ENCODE results near the gene FBXL7. TPM values are rescaled to one million over a fixed set of nuclear protein-coding genes. Genes with fewer than 3 reads are reported as not detected.

Gene FBXL7
- polyA plus RNA-seq, 1 donor from 2014 or later: 0.24 TPM

DNA sequence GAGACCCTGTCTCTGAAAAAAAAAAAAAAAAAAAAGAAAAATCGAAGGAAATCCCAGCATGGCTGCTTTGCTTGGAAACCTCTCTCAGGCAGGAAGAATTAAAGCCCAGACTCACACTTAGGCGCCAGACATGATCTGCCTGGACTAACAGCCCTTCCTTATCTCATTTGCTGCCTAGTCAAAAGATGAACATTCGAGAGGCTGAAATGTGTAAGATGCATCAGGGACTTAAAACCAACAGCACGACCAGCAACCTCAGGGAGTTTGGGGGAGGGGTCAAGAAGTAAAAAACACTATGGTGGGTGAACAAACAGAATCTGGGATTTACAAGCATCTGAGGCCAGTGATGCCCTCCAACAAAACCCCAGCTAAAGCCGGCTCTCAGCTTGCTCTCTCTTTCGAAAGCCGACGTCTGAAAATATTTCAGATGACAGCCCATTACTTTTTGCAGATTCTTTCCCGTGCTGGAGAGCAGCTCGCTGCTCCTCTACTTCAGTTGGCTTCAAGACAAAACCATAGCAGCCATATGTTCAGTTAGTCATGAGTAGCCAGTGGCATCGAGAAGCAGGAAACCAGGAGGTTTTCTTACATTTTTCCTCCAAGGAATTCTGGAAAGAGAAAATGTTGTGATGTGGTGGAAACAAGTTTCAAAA is 429.8 kb downstream of the FBXL7 start:
- H3K9me2 ChIP-seq (ENCODE audit: insufficient read depth, low read length): no peaks in the 10 kb centered on the region
- no peaks in the 10 kb centered on the region for H3K79me2 ChIP-seq (replicated peaks; ENCODE audit: insufficient read depth, low read length)
- H3K4me3 ChIP-seq (ENCODE audit: low read length): no peak overlapping the region
- H3K9ac ChIP-seq (ENCODE audit: low read length): no peak overlapping the region
- no peak for TF ChIP-seq TAF1 (IDR thresholded peaks at IDR 0.05; ENCODE audit: low read depth)
- TF ChIP-seq POLR2AphosphoS5 (IDR thresholded peaks at IDR 0.05): no peak
- TF ChIP-seq MXI1 (conservative IDR thresholded peaks at IDR 0.05; ENCODE audit: poor library complexity, severe bottlenecking): no peak
- TF ChIP-seq, protein P1, sequence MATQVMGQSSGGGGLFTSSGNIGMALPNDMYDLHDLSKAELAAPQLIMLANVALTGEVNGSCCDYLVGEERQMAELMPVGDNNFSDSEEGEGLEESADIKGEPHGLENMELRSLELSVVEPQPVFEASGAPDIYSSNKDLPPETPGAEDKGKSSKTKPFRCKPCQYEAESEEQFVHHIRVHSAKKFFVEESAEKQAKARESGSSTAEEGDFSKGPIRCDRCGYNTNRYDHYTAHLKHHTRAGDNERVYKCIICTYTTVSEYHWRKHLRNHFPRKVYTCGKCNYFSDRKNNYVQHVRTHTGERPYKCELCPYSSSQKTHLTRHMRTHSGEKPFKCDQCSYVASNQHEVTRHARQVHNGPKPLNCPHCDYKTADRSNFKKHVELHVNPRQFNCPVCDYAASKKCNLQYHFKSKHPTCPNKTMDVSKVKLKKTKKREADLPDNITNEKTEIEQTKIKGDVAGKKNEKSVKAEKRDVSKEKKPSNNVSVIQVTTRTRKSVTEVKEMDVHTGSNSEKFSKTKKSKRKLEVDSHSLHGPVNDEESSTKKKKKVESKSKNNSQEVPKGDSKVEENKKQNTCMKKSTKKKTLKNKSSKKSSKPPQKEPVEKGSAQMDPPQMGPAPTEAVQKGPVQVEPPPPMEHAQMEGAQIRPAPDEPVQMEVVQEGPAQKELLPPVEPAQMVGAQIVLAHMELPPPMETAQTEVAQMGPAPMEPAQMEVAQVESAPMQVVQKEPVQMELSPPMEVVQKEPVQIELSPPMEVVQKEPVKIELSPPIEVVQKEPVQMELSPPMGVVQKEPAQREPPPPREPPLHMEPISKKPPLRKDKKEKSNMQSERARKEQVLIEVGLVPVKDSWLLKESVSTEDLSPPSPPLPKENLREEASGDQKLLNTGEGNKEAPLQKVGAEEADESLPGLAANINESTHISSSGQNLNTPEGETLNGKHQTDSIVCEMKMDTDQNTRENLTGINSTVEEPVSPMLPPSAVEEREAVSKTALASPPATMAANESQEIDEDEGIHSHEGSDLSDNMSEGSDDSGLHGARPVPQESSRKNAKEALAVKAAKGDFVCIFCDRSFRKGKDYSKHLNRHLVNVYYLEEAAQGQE (IDR thresholded peaks at IDR 0.05; ENCODE audit: borderline replicate concordance): no peak
- H3K27me3 ChIP-seq (ENCODE audit: insufficient read depth, low read depth, low read length): no peaks in the 10 kb centered on the region
- H3K9me3 ChIP-seq (ENCODE audit: low read length): no peaks in the 10 kb centered on the region
- no peak overlapping the region for H3K27ac ChIP-seq (ENCODE audit: low read length)
- H3K4me2 ChIP-seq (ENCODE audit: low read length): no peak overlapping the region
- H4K20me1 ChIP-seq (ENCODE audit: insufficient read depth): no peaks in the 10 kb centered on the region
- no peaks in the 10 kb centered on the region for H3K36me3 ChIP-seq (ENCODE audit: insufficient read depth, low read length)
- no peaks in the 10 kb centered on the region for H3F3A ChIP-seq (ENCODE audit: insufficient read depth, low read length, poor library complexity, severe bottlenecking)
- H2AFZ ChIP-seq (ENCODE audit: low read depth, low read length): no peak overlapping the region

DNA sequence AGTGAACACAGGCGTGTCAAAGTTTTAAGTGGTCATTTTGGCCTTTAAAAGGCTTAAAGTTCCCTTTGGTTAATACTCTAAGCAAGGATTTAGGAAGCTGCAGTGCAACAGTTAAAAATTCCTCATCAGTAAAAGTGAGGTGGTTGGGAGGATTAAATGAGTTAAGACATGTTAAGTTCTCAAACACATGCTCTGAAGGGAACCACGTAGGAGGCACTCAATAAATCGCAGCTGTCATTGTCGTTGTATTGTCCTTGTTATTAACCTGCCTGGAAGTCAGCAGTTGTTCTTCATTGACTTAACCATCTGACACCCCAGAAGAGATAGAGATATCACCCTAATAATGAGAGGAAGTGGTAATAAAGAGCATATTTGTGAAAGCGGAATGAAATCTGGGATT is 432.1 kb downstream of the FBXL7 start:
- no peaks in the 10 kb centered on the region for H3F3A ChIP-seq (ENCODE audit: insufficient read depth, low read length, poor library complexity, severe bottlenecking)
- no peaks in the 10 kb centered on the region for H3K27me3 ChIP-seq (ENCODE audit: insufficient read depth, low read depth, low read length)
- no peak overlapping the region for H3K4me2 ChIP-seq (ENCODE audit: low read length)
- H3K9me2 ChIP-seq (ENCODE audit: insufficient read depth, low read length): no peaks in the 10 kb centered on the region
- H3K4me3 ChIP-seq (ENCODE audit: low read length): no peak overlapping the region
- H3K9me3 ChIP-seq (ENCODE audit: low read length): no peaks in the 10 kb centered on the region
- H4K20me1 ChIP-seq (ENCODE audit: insufficient read depth): no peaks in the 10 kb centered on the region
- H2AFZ ChIP-seq (ENCODE audit: low read depth, low read length): no peak overlapping the region
- no peaks in the 10 kb centered on the region for H3K79me2 ChIP-seq (replicated peaks; ENCODE audit: insufficient read depth, low read length)
- TF ChIP-seq SMC3 (conservative IDR thresholded peaks at IDR 0.05; ENCODE audit: poor library complexity): no peak
- TF ChIP-seq, protein P2, sequence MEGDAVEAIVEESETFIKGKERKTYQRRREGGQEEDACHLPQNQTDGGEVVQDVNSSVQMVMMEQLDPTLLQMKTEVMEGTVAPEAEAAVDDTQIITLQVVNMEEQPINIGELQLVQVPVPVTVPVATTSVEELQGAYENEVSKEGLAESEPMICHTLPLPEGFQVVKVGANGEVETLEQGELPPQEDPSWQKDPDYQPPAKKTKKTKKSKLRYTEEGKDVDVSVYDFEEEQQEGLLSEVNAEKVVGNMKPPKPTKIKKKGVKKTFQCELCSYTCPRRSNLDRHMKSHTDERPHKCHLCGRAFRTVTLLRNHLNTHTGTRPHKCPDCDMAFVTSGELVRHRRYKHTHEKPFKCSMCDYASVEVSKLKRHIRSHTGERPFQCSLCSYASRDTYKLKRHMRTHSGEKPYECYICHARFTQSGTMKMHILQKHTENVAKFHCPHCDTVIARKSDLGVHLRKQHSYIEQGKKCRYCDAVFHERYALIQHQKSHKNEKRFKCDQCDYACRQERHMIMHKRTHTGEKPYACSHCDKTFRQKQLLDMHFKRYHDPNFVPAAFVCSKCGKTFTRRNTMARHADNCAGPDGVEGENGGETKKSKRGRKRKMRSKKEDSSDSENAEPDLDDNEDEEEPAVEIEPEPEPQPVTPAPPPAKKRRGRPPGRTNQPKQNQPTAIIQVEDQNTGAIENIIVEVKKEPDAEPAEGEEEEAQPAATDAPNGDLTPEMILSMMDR (IDR thresholded peaks at IDR 0.05; ENCODE audit: poor library complexity, severe bottlenecking): no peak
- TF ChIP-seq EZH2 (IDR thresholded peaks at IDR 0.05; ENCODE audit: borderline replicate concordance, insufficient read depth, low read length, poor library complexity, severe bottlenecking): no peak
- TF ChIP-seq TAF1 (IDR thresholded peaks at IDR 0.05; ENCODE audit: low read depth): no peak
- no peak for TF ChIP-seq RAD21 (conservative IDR thresholded peaks at IDR 0.05)
- TF ChIP-seq EP300 (conservative IDR thresholded peaks at IDR 0.05; ENCODE audit: poor library complexity, severe bottlenecking): no peak
- no peak for TF ChIP-seq MXI1 (conservative IDR thresholded peaks at IDR 0.05; ENCODE audit: poor library complexity, severe bottlenecking)
- no peak for TF ChIP-seq POLR2AphosphoS5 (IDR thresholded peaks at IDR 0.05)
- TF ChIP-seq, protein P1 (IDR thresholded peaks at IDR 0.05; ENCODE audit: borderline replicate concordance): no peak
- H3K36me3 ChIP-seq (ENCODE audit: insufficient read depth, low read length): peaks cover 5% of the 10 kb centered on the region
- no peak overlapping the region for H3K9ac ChIP-seq (ENCODE audit: low read length)
- no peak overlapping the region for H3K27ac ChIP-seq (ENCODE audit: low read length)
